ENCODE measurements around the gene CLDN11. TPM values are rescaled to one million over a fixed set of nuclear protein-coding genes. Genes with fewer than 3 reads are reported as not detected.

CLDN11 gene
- total RNA-seq: 2.6 TPM
- long read RNA-seq: 0 reads

DNA sequence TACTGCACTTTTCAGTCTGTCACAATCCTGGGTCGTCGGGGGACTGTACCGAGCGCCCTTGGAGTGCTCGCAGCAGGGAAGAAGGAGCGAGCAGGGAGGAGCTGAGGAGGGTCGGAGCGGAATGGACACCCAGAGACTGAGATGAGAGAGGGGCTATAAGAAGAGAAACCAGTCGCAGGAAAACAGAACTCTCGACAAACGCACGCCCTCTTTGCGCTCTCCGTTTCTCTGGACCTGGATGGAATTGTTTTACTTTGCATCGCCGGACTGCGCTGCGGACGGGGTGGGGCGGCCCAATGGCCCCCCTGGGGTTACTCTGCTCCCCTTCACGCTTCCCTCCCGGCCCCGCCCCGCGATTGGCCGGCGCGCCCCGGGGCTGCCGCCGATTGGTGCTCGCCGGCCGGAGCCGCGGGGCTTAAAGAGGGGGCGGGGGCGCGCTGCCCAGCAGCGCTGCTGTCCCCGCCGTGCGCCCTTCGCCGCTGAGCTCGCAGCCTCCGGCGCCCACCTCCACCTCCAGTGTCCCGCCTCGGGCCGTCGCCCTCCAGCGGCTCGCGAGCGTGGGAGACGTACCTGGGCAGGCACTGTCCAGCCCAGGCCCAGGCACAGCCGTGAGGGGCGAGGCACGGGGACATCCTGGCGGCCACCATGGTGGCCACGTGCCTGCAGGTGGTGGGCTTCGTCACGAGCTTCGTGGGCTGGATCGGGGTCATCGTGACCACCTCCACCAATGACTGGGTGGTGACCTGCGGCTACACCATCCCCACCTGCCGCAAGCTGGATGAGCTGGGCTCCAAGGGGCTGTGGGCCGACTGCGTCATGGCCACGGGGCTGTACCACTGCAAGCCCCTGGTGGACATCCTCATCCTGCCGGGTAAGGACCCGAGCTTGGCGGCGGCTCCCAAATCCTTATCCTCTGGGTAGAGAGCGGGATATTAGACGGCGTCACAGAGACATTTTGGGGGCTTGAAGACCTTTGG is at the start of gene CLDN11:
CLDN11 (plus strand) TSS at position 447 of the 977 bp plus-strand sequence; CDS start at position 646, 199 bp downstream.
- intact Hi-C loops (cut with DNase I): loop anchor here (10.0 kb wide), 2 partner anchors 104 to 276 kb away; no protein-coding TSS in a partner anchor
- peak; percentile 58 for DNase-seq
- peak; percentile 71 for ATAC-seq (ENCODE audit: poor library complexity)

DNA sequence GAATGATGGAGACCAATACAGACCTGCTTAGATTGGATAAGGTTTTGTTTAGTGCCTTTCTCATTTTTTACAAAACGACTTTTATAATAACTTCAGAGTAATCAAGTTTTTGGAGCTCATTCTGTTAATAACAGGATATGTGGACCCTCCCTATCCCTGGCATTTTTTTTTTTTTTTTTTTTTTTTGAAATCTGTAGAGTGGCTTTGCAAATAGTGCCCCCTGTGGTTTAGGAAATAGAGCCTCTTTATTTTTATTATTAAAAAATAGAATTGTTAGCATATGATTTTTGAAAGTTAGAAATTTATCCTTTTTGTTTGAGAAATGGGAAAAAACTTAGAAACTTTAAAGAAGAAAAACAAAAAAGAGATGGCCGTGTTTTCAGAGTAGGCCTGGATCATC is 49.7 kb upstream of the CLDN11 start:
- intact Hi-C loops (cut with DNase I): no loop called here
- ATAC-seq (ENCODE audit: poor library complexity): no peak

DNA sequence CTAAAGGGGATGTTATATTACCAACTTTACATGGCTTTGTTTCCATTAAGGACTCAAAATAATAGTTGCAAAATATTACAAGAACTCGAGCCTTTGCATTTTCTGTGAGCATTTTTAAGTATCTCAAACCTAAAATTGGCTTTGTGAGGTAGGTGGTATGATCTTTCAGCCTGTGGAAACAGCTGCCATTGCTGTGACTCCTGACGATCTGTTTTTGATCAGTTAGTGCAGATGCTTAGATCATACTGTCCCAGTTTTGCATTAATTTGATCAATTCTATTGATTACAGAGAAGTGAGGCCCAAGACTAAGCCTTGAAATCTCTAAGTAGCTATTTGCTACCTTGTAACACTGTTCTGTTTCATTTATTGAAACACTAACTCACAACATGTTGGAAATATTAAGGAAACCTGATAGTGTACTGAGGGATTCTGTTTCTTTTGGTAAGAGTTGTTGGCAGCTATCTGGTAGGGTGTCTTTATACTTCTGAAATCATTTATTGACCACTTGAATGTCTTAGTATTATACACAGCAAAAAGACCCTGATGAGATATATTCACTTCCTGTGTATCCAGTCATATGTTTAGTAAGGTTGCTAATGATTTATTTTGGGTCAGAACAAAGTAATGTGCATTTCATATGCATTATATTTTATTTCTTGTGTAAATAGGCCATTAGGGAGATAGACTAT is 46.3 kb upstream of the CLDN11 start:
- no peak for DNase-seq
- intact Hi-C loops (cut with DNase I): no loop called here
- ATAC-seq (ENCODE audit: poor library complexity): no peak

More for the DNA sequence above, 49.7 kb upstream of the CLDN11 start:
- no peak for DNase-seq

DNA sequence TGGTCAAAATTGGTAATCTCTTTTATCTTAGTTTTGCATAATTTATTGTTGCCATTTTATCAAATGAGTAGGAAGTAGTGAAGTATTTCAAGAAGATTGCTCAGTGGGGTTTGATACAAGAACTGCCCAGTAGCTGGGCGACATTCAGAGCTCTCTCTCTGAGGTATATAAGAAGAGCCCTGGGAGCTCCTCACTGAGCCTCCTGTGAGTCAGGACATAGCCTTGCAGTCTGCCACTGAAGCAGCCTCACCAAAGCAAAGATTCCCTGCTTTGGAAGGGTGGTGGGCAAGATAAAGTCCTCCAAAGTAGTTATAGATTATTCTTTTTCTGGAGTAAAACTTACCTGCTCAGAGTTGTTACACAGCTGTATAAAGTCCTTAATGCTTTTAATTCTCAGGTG is 35.1 kb upstream of the CLDN11 start:
- ATAC-seq (ENCODE audit: poor library complexity): no peak
- no peak for DNase-seq
- intact Hi-C loops (cut with DNase I): no loop called here

DNA sequence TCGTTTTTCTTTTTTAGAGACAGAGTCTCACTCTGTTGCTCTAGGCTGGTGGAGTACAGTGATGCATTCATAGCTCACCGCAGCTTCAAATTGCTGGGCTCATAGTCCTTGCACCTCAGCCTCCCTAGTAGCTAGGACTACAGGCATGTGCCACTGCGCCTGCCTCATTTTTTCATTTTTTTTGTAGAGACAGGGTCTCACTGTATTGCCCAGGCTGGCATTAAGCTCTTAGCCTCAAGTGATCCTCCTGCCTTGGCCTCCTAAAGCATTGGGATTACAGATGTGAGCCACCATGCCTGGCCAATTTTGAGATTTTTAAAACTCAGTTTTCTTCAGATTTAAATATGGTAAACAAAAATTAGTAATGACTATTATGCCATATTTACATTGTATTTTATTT is 32.2 kb upstream of the CLDN11 start:
- intact Hi-C loops (cut with DNase I): no loop called here
- no peak for DNase-seq
- no peak for ATAC-seq (ENCODE audit: poor library complexity)

DNA sequence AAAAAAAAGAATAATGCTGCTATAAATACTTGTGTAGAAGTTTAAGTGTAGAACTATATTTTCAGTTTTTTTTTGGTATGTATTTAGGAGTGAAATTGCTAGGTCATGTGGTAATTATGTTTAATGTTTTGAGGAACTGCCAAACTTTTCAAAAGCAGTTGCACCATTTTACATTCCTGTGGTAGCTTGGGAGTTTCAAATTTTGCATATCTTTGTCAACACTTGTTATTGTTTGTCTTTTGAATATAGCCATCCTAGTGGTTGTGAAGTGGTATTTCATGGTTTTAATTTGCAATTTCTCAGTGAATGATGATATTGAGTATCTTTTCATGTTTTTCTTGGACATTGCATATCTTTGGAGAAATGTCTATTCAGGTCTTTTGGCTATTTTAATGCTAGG is 30.7 kb upstream of the CLDN11 start:
- ATAC-seq (ENCODE audit: poor library complexity) (no peak), DNase-seq (no peak)

DNA sequence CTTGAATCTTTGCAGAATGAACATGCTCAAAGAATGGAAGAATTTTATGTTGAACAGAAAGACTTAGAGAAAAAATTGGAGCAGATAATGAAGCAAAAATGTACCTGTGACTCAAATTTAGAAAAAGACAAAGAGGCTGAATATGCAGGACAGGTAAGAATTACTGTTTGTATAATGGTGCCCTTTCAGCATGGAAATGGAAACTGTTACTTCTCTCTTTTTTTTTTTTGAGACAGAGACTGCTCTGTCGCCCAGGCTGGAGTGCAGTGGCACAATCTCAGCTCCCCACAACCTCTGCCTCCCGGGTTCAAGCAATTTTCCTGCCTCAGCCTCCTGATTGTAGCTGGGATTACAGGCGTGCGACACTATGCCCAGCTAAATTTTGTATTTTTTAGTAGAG is 27.6 kb upstream of the CLDN11 start:
- DNase-seq (no peak), ATAC-seq (ENCODE audit: poor library complexity) (no peak)
- intact Hi-C loops (cut with DNase I): no loop called here

More for the DNA sequence above, 30.7 kb upstream of the CLDN11 start:
- intact Hi-C loops (cut with DNase I): no loop called here

DNA sequence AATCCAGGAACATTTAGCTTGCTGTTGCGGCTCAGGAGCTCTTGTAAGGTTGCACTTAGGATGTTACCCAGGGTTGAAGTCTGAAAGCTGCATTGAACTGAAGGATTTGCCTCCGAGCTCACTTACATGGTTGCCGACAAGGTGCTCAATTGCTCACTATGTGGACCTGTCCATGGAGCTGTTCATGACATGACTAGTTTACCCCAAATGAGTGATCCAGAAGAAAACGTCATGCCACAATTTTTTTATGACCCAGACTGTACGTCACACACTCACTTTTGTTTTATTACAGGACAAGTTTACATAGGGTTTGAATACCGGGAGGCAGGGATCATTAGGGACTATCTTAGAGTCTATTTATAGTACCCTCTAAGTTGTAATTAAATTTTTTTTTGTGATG is 21.0 kb upstream of the CLDN11 start:
- DNase-seq (no peak), ATAC-seq (ENCODE audit: poor library complexity) (no peak)
- intact Hi-C loops (cut with DNase I): no loop called here

DNA sequence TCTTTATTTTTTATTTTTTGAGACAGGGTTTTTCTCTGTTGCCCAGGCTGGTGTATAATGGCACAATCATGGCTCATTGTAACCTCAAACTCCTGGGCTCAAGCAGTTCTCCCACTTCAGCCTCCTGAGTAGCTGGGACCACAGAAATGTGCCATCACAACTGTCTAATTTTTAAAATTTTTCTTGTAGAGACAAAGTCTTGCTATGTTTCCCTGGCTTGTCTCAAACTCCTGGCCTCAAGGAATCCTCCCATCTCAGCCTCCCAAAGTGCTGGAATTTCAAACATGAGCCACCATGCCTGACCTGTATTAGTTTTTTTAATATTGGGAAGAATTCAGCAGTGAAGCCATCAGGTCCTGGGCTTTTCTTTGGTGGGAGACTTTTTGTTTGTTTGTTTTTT is 13.6 kb upstream of the CLDN11 start:
- ATAC-seq (ENCODE audit: poor library complexity) (no peak), DNase-seq (no peak)
- intact Hi-C loops (cut with DNase I): no loop called here

DNA sequence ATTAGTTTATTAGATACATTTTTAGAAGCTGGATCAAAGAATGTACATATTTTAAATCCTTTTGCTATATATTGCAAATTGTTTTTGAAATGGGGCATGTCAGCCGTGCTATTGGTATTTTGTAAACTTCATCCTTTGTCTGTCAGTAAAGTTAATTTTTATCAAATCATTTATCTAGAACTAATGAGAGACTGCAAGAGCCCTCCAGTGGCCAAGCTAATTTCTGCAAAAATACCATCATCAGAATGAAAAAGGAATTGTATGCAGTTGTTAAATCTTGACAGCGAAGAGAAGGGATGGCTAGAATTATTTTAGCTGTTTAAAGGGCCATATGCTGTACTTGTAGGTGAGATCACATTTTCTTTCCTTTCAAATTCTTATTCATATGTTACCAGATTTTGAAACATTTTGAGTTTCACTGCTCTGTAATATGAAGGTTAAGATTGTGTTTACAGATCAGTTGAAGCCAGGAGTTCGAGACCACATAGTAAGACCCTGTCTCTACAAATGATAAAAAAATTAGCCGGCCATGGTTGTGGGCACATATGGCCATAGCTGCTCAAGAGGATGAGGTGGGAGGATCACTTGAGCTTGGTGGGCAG is 8.1 kb upstream of the CLDN11 start:
- DNase-seq (no peak), ATAC-seq (ENCODE audit: poor library complexity) (no peak)
- intact Hi-C loops (cut with DNase I): loop anchor here (5.0 to 10.0 kb wide), 3 partner anchors 96 to 402 kb away; no protein-coding TSS in a partner anchor

DNA sequence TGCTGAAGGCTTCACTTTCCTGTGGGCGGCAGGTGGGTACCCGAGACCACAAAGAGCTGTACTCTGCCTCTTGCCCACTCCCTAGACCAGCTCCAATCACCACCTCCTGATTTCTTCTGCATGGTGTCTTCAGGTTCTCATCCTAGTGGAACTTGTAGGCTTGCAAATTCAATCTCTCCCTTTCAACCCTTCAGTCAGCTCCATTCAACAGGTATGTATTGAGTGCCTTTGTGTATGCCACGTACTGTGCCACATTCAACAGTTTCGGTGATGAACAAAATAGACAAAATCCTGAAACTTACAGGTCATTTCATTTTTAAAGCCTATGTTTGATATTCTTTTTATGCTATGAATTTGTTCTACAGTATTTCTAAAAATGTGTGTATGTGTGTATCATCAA is 5.4 kb upstream of the CLDN11 start:
- DNase-seq: no peak
- ATAC-seq (ENCODE audit: poor library complexity): no peak
- intact Hi-C loops (cut with DNase I): loop anchor here (5.0 to 10.0 kb wide), 3 partner anchors 98 to 399 kb away; no protein-coding TSS in a partner anchor

DNA sequence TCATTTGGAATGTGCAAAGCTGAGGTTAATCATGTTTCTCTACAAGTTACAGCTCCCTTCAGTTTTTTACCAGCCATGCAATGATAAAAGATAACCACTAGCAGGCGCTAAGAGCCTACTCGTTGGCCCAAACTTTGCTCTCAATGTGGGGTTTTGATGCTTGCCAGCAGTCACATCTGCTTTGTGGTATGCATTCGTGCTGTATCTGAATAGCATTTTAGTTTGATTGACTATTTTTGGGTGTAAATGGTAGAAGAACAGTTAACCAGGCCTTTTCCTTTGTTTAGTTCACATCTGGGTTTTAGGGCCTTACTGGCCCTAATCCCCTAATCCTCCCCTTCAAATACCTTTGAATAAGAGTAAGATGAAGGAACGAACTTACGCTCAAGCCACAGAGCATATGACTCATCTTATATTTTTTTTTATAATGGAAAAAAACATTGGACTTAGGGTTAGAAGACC is 4.4 kb upstream of the CLDN11 start:
- peak; percentile 81 for ATAC-seq (ENCODE audit: poor library complexity)
- DNase-seq: no peak
- intact Hi-C loops (cut with DNase I): loop anchor here (5.0 to 10.0 kb wide), 3 partner anchors 99 to 398 kb away; no protein-coding TSS in a partner anchor

DNA sequence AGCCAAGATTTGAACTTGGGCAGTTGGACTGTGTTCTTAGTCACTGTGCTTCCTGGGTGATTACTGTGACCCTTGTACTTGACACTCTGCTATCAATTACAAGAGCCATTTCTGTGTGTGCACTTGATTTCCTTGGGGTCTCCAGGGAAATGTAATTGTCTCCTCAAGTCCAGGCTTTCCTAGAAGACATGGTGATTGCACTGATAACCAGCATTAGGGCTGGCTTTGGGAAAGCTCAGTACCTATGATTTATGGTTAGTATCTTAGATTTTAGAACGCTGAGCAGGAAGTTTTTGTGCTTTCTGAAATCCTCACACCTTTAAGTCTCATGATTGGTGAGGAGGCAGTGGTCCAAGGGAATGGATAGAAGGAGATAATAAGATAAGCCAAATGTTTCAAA is 1.6 kb upstream of the CLDN11 start:
- ATAC-seq (ENCODE audit: poor library complexity): no peak
- DNase-seq: no peak
- intact Hi-C loops (cut with DNase I): loop anchor here (10.0 kb wide), 2 partner anchors 102 to 278 kb away; no protein-coding TSS in a partner anchor

DNA sequence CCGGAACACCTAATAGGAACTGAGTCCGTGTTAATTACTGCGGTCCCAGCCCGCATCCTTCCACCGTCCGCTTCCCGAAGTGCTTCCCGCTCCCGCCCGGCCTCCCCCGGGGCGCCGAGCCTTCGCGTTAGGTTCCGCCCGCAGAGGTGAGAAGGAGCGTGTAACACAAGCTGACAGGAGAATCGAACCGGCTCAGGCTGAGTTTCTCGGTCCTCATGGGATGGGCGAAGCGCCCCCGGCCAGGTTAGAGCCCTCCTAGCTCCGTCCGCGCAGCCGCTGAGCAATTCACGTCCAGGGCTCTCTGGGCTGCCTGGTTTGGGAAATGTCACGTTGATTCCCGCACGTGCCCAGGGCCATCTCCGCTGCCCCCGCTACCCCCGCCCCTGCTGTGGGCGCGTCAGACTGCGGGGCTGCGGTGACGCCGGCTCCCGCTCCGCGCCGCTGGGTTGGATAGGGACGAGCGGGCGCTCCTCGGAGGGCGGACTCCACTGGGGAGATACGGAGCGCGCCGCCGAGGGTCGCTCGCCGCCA is 954 bp downstream of the CLDN11 start:
- no peak for DNase-seq
- intact Hi-C loops (cut with DNase I): loop anchor here (10.0 kb wide), 2 partner anchors 105 to 275 kb away; no protein-coding TSS in a partner anchor
- peak; percentile 57 for ATAC-seq (ENCODE audit: poor library complexity)

DNA sequence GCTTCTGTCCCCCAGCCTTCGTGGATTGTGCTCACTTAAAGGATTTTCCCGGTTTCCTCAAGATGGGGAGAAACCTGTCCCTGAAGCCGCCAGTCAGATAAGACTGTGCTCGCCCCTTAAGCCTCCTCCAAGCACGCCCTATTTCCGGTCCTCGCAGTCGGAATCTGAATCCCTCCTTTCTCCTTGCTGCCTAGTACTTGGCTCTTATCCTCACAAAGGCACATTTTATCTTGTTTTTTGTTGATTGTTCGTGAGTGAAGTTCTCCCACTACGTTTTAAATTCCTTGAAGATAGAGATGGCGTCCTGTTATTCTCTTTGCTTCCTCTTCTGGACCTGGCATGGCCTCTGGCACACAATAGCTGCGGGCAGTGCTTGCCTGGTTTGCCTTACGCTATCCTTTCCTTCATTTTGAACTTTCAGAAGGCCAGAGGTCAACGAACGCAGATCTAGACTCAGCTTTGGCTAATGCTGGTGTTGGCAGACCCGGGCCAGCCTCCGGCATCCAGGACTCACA is 1.7 kb downstream of the CLDN11 start:
- ATAC-seq (ENCODE audit: poor library complexity) (peak; percentile 44), DNase-seq (no peak)
- intact Hi-C loops (cut with DNase I): no loop called here

DNA sequence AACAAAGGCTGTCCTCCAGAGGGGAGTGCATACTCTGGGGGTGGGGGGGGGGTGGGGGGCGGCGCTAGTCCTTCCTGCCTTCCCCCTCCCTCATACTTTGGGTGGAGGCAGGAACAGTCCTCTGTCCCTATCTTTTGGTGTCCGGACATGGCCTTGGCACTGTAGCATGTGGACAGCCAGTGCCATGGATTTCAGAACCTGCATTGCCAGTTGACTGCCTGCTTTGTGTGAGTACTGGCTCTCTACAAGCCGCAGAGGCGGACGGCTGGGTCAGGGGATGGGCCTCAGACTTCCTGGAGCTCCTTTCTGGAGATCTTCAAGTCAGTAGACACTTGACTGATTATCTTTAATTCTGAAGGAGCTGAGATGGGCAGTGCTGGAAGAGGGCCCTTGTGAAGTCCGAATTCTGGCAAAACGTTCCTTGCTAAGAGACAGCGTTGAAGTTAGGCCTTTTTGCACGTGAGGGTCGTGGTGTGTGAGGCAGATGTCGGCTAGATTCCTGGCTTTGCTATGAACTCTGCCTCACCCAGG is 2.5 kb downstream of the CLDN11 start:
- peak; percentile 38 for ATAC-seq (ENCODE audit: poor library complexity)
- DNase-seq: no peak
- intact Hi-C loops (cut with DNase I): no loop called here

DNA sequence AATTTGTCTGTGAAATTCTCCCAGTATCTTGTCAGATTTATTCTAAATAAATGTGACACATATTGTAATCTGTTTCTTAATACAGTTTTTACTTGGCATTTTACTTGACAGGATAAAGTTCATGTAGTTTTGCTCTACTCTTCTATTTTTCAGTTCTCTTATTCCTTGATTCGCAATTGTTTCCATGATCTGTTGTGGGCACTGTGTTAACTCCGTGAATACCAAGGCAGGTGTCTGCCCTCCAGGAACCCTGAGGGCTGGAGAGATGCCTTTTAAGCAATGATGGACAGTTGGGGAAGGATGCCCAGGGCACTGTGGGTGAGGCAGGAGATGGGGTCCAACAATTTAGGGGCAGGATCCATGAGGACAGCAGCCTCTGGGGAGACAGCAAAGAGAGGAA is 3.1 kb downstream of the CLDN11 start:
- no peak for ATAC-seq (ENCODE audit: poor library complexity)
- no peak for DNase-seq
- intact Hi-C loops (cut with DNase I): no loop called here

DNA sequence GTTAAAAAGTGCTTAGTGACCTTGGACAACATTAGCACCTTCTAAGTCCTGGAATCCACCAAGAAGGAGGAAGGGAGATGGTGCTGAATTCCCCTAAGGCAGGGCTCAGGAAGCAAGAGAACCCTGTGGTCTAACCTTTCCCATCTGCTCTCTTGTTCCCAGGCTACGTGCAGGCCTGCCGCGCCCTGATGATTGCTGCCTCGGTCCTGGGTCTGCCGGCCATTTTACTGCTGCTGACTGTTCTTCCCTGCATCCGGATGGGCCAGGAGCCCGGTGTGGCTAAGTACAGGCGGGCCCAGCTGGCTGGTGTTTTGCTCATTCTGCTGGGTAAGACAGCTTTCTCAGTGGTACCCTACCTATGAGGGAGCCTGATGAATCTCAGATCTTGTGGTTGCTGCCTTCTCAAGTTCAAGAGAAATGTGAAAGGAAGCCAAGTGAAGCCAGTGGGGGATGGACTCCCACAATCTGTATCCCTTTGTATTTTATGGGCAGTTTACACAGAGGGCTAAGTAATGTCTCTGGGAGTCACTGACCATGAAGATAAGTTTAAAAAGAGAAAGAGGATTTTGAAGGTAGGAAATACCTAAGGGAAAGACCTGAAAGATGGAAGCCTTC is 4.4 kb downstream of the CLDN11 start:
- intact Hi-C loops (cut with DNase I): no loop called here
- ATAC-seq (ENCODE audit: poor library complexity): no peak

More for the DNA sequence above, 4.4 kb downstream of the CLDN11 start:
- DNase-seq: no peak
